GM19455 (cell line): ENCODE results near the gene CSGALNACT2.
"Not testable (repeated sequence)": the region's sequence is repeated elsewhere in the genome, so short reads cannot be mapped to it uniquely, and the experiment has no call there.

Source experiments
- ATAC-seq: cut with Tn5 transposase; IDR thresholded peaks from one replicate; pipeline ENCODE4 v1.9.1; 2021; ENCODE audit not compliant: unreplicated experiment

The CSGALNACT2 gene

DNA sequence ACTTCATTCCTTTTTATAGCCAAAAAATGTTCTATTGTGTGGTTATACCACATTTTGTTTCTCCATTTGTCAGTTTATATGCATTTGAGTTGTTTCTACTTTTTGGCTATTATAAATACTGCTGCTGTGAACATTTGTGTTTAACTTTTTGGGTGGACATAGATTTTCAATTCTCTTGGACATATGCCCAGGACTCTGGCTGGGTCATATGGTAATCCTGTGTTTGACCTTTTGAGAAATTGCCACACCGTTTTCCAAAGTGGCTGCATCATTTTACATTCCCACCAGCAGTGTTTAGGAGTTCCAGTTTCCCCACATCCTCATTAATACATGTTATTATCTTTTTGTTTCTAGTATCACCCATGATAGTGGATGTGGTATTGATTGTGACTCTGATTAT, 39.4 kb downstream of the CSGALNACT2 start:
- ATAC-seq: no peak

DNA sequence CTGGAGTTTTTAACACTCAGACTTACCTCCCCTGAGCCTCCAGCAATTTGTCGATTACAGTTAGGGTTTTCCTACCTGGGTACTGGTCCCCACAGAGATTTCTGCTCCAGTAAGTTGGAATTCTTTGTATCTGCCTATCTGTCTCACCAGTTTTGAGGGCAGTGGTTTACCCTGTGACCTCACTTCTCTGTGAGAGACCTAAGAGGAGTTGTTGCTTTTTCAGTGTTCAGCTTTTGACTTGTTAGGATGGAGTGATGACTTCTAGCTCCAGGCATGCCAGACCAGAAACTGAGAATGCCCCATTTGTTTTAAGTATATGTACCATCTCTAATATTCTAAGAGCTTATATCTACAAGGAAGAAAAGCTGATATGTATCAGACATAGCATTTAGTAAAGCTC, 42.9 kb downstream of the CSGALNACT2 start:
- no peak for ATAC-seq

DNA sequence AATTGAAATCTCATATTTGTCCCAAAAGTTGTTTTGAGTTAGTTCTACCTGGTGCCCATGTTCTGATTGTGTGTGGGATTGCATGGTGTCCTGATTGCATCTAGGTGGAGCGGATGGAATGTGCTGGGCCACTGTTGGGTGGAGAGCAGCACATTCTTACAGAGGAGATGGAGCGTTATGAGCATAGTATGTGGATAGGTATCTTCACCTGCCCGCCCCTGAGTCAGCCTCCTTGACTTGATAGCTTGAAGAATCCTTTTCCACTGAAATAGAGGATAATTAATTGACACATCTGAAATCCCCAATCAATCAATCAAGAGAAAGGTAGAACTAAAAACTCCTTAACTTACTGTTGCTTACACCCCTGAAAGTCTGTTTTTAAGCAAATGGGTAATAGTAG, 45.5 kb downstream of the CSGALNACT2 start:
- ATAC-seq: not testable (repeated sequence)

DNA sequence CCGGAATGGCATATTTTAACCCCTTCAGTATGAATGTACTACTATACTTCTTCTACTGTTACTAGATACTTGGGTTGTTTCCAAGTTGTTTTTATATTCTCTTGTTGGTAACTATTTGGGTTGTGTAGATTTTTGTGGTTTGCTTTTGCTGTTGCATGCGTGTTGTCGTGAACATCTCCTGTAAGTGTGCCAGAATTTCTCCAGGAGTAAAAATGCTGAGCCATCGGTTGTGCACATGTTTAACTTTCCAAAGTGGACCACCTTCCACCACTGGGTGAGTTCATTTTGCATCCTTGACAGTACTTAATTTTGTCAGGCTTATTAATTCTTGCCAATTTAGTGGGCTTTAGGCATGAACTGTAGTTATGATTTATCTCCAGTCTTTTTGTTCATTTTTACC, 47.9 kb downstream of the CSGALNACT2 start:
- ATAC-seq: no peak

DNA sequence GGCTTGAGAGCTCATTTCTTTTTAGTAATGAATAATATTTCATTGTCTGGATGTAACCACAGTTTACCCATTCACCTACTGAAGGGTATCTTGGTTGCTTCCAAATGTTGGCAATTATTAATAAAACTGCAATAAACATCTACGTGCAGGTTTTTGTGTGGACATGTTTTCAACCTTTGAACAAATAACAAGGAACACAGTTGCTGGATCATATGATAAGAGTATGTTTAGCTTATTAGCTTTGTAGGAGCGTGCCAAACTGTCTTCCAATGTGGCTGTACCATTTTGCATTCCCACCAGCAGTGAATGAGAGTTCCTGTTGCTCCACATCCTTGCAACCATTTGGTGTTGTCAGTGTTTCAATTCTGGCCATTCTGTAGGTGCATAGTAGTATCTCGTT, 49.0 kb downstream of the CSGALNACT2 start:
- no peak for ATAC-seq

DNA sequence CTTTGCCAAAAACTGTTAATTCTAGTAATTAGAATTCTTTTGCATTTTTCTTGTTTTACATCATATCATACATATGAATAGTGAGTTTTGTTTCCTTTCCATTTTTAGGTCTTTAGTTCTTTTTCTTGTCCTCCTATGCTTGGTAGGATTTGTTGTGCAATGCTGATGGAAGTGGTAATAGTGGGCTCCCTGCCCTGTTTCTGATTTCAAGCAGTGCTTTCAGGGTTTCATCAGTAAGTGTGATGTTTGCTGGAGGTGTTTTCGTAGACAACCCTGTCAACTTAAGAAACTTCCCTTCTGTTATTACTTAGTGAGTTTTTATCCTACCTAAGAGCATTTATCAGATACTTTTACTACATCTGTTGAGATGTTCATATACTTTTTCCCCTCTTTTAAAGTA, 50.5 kb downstream of the CSGALNACT2 start:
- no peak for ATAC-seq

DNA sequence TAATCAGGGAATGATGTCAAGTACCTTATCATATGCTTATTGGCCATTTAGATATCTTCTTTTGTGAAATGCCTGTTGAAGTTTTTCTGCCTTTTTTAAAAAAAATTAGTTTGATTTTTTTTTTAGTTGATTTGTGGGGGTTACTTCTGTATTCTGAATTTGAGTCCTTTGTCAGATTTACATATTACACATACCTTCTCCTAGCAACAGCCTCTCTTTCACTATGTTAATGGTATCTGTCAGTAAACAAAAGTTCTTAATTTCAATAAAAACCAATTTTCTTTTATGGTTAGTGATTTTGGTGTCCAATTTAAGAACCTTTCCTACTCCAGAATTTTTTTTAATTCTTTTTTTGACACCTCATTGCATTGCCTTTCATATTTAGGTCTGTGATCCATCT, 52.0 kb downstream of the CSGALNACT2 start:
- ATAC-seq: no peak

DNA sequence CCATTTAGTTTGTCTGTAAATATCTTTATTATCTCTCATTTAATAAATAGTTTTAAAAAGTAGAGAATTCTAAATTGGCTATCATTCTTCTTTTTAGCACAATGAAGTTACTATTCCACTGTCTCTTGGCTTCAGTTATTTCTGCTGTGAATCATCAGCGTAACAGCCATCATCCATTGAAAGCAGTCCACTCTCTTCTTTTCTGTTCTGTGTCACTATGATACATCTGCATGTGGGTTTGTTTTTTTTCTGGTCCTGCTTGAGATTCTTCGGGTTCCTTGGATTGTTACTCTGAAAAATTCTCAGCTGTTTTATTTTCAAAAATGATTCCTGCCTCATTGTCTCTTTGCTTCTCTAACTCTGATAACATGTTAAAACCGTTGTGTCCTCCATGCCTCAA, 52.5 kb downstream of the CSGALNACT2 start:
- ATAC-seq: no peak

DNA sequence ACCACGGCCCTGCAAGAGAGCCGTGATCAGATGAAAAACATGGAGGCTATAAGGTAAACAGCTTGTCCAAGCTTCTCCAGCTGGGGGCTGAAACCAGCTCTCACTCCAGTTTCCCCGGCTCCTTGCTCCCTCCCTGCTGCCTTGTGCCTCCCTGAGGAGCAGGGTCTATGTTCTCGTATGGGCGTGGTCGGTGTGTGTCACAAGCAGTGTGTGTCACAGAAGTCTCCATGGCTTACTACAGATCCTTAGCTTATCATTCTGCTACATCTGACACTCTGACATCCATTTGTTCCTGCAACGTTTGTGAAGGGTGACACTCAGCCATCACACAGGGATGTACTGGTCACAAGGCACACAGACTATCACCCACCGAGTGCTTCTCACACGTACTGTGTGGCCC, 54.6 kb downstream of the CSGALNACT2 start:
- ATAC-seq: no peak

DNA sequence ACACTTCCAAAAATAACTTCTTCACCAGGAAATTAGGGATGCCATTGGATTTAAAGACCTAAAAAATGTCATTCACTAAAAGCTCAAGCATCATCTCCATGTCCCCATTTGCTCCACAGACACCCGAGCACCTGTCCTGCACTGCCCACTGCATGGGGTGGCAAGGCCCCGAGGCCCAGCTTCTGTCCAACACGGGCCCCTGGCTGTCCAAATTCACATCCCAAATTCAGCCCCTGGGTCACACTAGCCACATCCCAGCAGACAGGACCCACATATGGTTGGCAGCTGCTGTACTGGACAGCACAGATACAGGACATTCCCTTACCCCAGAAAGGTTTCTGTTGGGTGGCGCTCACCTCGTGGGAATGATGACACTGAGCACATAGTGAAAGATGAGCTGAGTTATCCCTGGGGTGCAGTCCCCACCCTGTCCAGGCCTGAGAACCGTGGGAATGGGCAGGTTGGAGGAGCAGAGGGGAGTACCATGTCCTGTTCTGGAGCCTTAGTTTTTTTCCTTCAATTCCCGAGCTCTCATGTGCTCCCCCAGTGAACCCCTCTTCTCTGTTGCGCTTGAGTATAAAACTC, 55.3 kb downstream of the CSGALNACT2 start:
- ATAC-seq: no peak

DNA sequence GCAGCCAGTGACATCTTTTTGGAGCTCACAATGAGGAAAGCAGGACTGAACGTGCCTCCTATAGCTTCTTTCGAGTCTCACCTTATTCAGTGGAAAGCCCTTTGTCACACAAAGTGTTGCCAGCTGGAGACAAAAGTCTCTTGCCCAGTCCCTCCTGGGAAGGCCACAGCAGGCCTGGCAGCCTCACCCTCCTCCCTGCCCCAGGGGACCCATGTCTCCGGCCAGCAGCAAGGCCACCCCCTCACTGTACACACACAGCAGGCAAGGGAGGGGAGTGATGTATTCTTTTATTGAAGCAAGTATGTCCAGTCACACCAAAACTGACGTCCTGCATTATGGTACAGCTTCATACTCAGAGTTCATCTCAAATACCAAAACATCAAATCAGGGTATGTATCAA, 56.0 kb downstream of the CSGALNACT2 start:
- ATAC-seq: no peak

DNA sequence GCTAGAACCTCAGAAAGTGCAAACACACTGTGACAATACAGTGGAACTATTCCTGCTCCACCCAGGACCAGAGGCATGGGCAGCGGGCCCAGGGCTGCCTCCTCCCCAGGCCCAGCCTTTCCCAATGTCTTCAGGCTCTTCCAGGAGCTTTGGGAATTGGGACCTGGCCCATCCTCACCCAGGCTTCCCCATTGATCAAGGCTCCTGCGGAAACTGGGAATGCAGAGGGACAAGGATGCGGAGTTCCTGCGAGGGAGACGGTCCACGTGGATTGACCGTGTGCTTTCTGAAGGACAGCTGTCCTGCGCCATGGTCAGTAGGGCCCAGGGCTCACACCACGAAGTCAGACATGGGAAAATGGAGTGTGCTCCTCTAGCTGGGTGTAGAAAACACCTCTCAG, 56.6 kb downstream of the CSGALNACT2 start:
- no peak for ATAC-seq

DNA sequence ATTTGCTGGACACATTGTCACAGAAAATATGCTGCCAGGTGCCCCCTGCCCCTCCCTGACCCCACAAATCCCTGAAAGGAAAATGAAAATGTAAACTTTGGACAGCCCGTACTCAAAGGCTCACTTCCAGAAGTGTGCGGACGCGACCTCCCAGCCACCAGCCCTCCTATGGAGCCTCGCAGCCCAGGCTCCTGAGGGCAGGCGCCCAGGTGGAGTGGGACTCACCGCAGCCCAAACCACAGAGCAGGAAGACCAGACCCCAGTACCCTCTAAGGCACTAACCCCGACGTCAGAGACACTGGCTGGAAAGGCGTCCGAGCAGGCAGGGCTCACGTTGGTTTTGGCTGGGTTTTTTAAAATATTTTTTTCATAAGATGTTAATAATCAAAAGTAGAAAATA, 57.3 kb downstream of the CSGALNACT2 start:
- ATAC-seq: no peak

DNA sequence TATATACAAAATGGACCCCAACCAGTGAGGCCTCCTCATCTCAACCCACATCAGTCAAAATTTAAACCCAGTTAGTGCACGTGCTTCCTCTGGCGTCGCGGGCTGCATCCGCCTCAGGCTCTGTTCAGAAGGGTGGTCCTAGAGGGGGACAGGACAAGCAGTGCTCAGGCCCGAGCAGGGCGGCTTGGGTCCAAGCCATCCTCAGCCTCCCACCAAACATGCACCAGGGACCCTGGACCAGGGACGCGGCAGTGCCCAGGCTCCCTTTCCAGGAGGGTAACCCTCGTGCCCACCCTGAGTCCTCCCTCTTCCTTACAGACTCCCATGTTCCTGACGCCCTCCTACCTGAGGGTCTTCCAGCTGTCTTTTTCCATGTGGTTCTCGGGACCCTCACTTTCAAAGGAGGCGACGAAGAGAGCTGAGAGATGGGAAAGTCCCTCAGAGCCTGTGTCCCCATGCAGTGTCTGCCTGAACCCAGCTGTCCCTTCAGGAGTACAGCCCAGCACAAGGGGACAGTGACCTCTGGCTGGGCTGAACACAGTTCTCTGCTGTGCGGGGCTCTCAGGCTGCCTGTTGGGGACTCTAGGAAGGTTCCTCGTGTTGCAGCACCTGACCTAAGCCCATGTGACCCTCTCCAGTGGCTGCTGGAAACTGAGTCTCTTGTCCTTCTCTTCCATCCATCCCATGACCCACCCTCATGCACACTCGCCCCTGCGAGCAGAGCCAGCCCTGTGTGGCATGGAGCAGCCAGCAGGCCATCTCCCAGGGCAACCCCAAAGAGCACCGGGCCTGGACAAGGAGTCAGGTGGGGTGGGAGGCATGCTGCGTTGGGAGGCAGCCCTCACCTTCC, 58.1 kb downstream of the CSGALNACT2 start:
- no peak for ATAC-seq

DNA sequence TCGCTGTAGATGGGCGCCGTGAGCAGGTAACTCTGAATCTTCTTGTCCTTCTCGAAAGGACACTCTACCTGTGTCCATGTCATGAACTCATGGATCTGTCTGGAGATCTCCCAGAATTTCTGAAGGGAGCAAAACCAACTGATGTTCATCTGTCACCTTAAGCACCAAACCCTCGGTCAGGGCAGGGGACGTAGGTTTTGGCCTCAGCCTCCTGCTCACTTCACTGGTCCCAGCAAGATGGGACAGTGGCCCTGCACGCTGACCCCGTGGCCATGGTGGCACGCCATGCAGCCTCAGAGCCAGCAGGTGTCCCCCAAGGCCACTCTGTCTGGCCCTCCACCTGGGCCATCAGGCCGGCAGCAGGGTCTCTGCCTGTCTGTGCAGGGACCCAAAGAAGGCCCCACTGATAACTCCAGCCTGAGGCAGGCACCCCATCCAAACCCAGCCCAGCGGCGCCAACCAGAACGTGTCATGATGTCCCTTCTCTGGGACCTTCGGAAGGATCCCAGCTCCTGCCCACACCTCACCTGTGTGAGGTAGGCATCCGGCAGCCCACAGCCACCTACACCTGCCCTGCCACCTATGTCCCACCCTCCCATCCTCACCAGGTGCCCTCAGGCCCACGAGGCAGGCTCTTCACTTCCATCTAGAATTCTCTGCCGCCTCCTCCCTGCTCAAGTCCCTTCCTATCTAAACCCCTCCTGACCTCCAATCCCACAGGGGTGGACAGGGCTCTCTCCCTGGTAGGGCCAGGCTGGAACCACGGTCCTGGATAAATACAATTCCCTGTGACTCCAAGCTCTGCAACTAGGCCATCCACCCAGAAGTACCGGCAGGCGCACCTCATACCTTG, 59.0 kb downstream of the CSGALNACT2 start:
- no peak for ATAC-seq

DNA sequence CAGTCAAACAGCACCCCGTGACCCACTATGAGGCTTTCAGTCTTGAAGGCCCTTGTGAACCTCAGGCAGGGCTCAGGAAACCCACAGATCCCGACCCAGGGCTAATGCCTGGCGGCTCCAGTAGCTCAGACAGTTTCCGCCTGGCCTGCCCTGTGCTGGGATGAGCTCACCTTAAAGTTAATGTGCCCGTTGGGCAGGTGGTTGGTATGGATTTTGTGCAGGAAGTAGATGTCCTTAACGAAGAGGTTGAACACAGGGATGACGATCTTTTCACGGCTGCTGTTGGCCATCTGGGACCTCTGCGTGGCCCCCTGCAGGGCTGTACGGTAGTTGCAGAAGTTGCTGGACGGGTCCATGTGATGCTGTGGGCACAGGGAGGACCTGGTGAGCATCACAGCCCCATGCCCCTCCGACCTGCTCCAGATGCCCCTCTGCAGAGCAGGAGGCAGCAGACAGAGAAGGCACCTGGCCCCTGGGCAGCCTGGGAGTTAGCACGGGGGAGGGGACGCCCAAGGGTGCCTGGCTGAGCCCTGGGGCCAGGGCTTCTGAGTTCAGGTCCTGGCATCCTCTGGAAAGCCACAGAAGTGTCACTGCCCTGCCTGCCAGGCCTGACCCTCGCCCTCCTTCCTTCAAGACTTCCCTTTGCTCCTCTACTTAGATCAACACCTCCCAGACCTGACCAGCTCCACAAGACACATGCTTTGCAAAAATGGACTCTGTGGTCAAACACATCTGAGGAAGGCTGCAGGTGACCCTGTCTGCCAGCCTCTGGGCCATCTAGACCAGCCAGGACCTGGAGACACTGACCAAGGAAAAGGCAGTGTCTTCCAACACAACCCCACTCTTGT, 59.8 kb downstream of the CSGALNACT2 start:
- ATAC-seq: no peak

DNA sequence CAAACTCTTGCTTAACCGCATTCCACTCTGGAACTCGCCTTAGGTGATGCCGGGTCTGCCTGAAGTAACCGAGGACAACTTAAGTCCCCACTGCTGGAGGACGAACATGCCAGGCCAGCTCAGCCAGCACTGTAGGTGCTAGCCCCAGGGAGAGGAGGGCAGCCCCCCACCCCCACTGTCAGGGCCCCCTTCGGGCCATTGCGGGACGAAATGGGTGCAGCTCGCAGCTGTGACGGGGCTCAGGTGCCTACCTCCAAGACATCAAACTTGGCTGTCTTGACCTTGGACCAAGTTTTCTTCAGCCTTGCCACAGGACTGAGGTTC, 60.4 kb downstream of the CSGALNACT2 start:
- ATAC-seq: no peak

DNA sequence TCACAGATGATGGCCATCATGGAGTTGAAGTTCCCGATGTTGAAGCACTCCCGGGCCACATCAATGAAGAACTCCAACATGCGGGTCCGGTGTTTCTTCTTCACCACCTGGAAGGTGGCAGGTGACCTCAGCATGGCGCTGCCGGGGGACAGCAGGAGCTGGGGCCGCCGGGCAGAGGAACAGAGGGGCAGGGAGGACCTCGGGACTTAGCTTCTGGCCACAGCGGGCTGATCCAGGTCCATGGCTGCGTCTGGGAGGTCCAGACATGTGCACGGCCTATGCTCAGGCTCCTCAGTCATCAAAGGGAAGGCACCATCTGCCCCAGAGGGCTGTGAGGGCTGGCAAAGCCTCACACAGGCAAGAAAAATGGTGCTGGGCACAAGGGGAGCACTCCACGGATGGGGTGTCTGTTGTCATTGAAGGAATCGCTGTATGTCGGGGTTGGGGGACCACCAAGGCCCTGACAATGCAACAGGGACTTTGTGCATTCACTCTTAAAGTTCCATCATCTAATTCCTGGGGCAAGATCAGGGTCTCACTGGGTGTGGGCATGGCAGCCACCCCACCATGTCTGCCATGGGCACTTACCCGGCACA, 60.9 kb downstream of the CSGALNACT2 start:
- ATAC-seq: no peak

DNA sequence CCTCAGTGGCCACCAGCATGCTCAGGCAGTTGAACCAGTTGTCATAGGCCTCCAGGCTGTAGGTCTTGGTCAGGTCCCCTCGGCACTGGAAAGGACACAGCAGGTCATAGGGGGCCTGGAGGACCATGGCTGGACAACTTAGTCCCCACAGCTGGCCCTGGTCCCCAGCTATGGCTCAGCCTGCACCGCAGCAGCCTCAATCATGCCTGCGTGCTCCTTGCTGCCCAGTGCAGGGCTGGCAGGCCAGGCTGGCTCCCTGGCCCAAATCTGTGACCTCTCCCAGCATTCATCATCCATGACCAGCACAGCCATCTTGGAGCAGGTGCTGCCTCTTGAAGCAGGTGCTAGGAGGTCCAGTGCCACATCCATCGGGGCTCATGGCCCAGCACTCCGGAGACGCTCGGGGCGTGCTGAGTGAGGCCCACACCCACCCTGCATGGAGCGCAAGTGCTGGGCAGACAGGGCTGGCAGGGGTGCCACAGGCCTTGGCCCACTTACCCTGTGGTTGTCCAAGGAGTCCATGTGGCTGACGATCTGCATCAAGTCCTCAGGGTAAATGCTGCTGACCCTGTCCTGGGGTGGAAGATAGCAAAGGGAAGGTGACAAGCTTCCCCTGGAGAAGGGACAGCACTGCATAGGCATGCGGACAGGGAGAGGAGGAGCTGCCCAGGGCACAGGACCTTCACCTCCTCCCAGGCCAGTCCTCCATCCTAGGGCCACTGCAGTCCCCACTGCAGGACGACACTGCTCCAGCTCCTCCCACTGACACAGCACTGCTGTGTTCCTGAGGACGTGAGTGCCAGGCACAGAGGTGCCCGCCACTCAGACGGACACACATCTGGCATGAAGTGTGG, 61.7 kb downstream of the CSGALNACT2 start:
- ATAC-seq: no peak
